Spleen (tissue), 7 donors: Measurements from ENCODE around the gene TANGO6.

Experiments
- CTCF ChIP-seq, 11 experiments: fragments of 200-600 bp in 7 of 11; fragments of 450-650 bp in 4 of 11; sonication (generic) in 4 of 11; IDR thresholded peaks in 8 of 11; conservative IDR thresholded peaks in 3 of 11; 1 replicate in 7 of 11; 2 replicates in 4 of 11; pipeline versions ENCODE4 v1.4.0 to v1.8.0; 2016 to 2021; ENCODE audit warnings: antibody characterized with exemption in 11 of 11, inconsistent platforms in 4 of 11, mild to moderate bottlenecking in 1 of 11
- POLR2A ChIP-seq, 3 donors: fragments of 450-650 bp; IDR thresholded peaks; one replicate each; pipeline ENCODE4 v1.5.1; 2017; ENCODE audit warnings: antibody characterized with exemption in 3 of 3, mild to moderate bottlenecking in 1 of 3
- donor health status: DM: no; HTN: no; CAD: no; lungs with moderate emphysema.
- donor health status: DM: no; HTN: no; CAD: no.
- donor health status: DM: no; HTN: no; CAD: no.

GRCh38 chr16:69111216-69111875 lies 268.0 kb downstream of the TANGO6 start:
- no peak for TF ChIP-seq CTCF (IDR thresholded peaks at IDR 0.05 in 8 of 11, conservative IDR thresholded peaks at IDR 0.05 in 3 of 11)
- TF ChIP-seq POLR2A (IDR thresholded peaks at IDR 0.05): no peak
